ENCODE results near the gene CIB2.

DNA sequence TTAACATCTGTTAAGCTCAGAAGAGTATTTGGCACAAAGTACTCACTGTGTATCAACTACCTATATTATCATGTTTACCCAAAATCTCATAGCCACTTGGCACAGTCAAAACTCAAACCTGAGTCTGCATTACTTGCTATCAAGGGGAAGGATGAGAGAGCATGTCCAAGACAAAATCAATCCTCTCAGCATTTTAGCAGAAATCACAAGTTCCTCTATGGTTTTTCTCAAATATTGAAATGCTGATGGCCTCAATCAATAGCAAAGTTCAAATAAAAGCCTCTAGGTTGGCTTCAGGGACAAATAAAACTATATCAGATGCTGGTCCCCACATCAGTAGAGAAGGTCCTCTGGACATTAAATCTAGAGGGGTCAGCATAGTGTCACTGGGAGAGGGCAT, 68.0 kb downstream of the CIB2 start:
- TF ChIP-seq POLR2AphosphoS5 (IDR thresholded peaks at IDR 0.05), result no peak
- TF ChIP-seq, protein P1, sequence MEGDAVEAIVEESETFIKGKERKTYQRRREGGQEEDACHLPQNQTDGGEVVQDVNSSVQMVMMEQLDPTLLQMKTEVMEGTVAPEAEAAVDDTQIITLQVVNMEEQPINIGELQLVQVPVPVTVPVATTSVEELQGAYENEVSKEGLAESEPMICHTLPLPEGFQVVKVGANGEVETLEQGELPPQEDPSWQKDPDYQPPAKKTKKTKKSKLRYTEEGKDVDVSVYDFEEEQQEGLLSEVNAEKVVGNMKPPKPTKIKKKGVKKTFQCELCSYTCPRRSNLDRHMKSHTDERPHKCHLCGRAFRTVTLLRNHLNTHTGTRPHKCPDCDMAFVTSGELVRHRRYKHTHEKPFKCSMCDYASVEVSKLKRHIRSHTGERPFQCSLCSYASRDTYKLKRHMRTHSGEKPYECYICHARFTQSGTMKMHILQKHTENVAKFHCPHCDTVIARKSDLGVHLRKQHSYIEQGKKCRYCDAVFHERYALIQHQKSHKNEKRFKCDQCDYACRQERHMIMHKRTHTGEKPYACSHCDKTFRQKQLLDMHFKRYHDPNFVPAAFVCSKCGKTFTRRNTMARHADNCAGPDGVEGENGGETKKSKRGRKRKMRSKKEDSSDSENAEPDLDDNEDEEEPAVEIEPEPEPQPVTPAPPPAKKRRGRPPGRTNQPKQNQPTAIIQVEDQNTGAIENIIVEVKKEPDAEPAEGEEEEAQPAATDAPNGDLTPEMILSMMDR (IDR thresholded peaks at IDR 0.05), result no peak
- TF ChIP-seq EP300 (IDR thresholded peaks at IDR 0.05; ENCODE audit: low read depth), result no peak
- TF ChIP-seq POLR2A (IDR thresholded peaks at IDR 0.05), result no peak

Data from transverse colon (tissue), 4 donors.